Heart right ventricle (tissue), 16 donors: ENCODE data around the gene COX5A. TPM values are rescaled to one million over a fixed set of nuclear protein-coding genes. Genes with fewer than 3 reads are reported as not detected.

Experiments used
- ATAC-seq, 8 donors: fragments of 200-7000 bp; cut with Tn5 transposase; one replicate each; pipeline ENCODE4 v1.9.1; 2020; ENCODE audit warnings: mild to moderate bottlenecking in 8 of 8, moderate library complexity in 8 of 8, moderate number of reproducible peaks in 1 of 8
- DNase-seq, 2 donors: peaks; one replicate each; pipeline ENCODE4 v3.0.0-alpha.2; 2020
- H3K27ac ChIP-seq, 10 donors: fragments of 200-600 bp; sonication (generic) in 2 of 10; one replicate each; pipeline versions ENCODE4 v1.5.0 to v1.8.0; 2020 to 2022; ENCODE audit warnings: mild to moderate bottlenecking in 3 of 10
- H3K27me3 ChIP-seq, 7 donors: fragments of 200-600 bp; one replicate each; pipeline ENCODE4 v1.8.0; 2021 to 2022; ENCODE audit warnings: mild to moderate bottlenecking in 2 of 7
- H3K36me3 ChIP-seq, 9 donors: fragments of 200-600 bp; sonication (generic) in 1 of 9; one replicate each; pipeline versions ENCODE4 v1.5.0 to v1.8.0; 2020 to 2022; ENCODE audit warnings: mild to moderate bottlenecking in 2 of 9
- H3K4me1 ChIP-seq, 9 donors: fragments of 200-600 bp; sonication (generic) in 1 of 9; one replicate each; pipeline versions ENCODE4 v1.5.0 to v1.8.0; 2020 to 2022; ENCODE audit warnings: mild to moderate bottlenecking in 4 of 9
- H3K4me3 ChIP-seq, 10 donors: fragments of 200-600 bp; sonication (generic) in 2 of 10; one replicate each; pipeline versions ENCODE4 v1.5.0 to v1.8.0; 2020 to 2022; ENCODE audit warnings: mild to moderate bottlenecking in 7 of 10, moderate library complexity in 2 of 10
- H3K9me3 ChIP-seq, 11 donors: fragments of 200-600 bp in 10 of 11; sonication (generic) in 2 of 11; one replicate each; pipeline versions ENCODE4 v1.5.0 to v1.8.0; 2013 to 2022; ENCODE audit warnings: mild to moderate bottlenecking in 2 of 11, control low read depth in 1 of 11, moderate library complexity in 1 of 11
- CTCF ChIP-seq, 9 donors: fragments of 200-600 bp; sonication (generic) in 2 of 9; IDR thresholded peaks; one replicate each; pipeline versions ENCODE4 v1.5.0 to v1.8.0; 2021 to 2022; ENCODE audit warnings: antibody characterized with exemption in 9 of 9, mild to moderate bottlenecking in 5 of 9, moderate library complexity in 1 of 9
- WGBS, 2 donors: extraction: QIAGEN DNeasy Blood & Tissue Kit; methylation state at CpG; one replicate each; pipeline ENCODE4 v1.1.7; 2013; ENCODE audit warnings: inconsistent platforms in 1 of 2; 5-methylcytosine and 5-hydroxymethylcytosine counted together
- intact Hi-C, 10 donors: fragments of 100-400 bp; cut with DNase I; formaldehyde crosslinking; loops; one replicate each; pipeline versions ENCODE4 v1.11.1 to v1.14.2; 2022
- polyA plus RNA-seq, 2 donors: library from polyadenylated mRNA; stranded (reverse); fragments of 200-250 nt; gene quantifications; one replicate each; pipeline ENCODE4 v1.2.3, GENCODE V29; 2013
- total RNA-seq, 10 donors: library from RNA; stranded (reverse); fragmentation: NEBNext Ultra II Directional in 3 of 10; extraction: Animal tissue kit (Norgen Biotek cat#: 25700) in 3 of 10; gene quantifications; one replicate each; pipeline versions ENCODE4 v1.2.1 to v1.2.4, GENCODE V29; 2021 to 2023
- donor health status: Arrhythmogenic right ventricular cardiomyopathy.
- donor health status: ischemic (EF 13 %, LVEDD 7.1; RV severe dilation, severe dysfunction).
- donor health status: healthy with polysubstance abuse.
- donor health status: DM: no; HTN: yes; CAD: no.
- donor health status: DM: no; HTN: no; CAD: no.
- donor health status: ischemic (EF 25% LVEDD 6.9; RV normal size, moderate dysfunction).
- donor health status: ischemic (EF 25% LVEDD 5.7; RV mildly dilated, moderate dysfunction).
- donor health status: healthy.
- donor health status: DM: yes; HTN: yes; CAD: no.
- donor health status: Ischemic cardiomyopathy.
- donor health status: ischemic (EF 35%, LVEDD 5.7; RV mildly dilated, moderate dysfunction).
- donor health status: nonischemic (EF 11% LVEDD 7.7; RV severe dilation, severe dysfunction).
- donor health status: DM: yes; HTN: yes; CAD: no.
- donor health status: PGD.
- donor health status: ischemic (EF 29% LVEDD 5.4; RV normal size, mild dysfunction).
- donor health status: nonischemic (EF 23%, LVEDD 6.1; RV moderate dilation, normal function).

The COX5A gene
- total and polyA plus RNA-seq, 12 donors, result 894 to 1,728 (median 1,286) TPM

DNA sequence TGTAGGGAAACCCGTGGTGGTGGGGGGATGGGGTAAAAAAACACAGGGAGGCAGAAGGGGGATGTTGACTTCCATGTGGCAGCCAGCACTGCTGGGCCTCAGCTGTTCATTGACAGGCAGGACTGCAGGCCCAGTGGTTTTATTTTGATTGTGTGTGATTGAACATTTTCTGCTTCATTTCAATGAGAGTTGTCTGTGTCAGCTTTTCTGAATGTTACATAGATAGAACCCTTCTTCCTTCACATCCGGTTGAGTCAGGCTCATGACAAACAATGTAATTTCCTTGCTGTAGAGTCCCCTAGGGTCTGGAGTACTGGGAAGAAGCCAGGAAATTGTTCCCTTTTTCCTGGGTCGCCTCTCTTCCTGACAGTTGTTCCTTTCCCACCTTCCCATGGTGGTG lies 26.9 kb upstream of the COX5A start:
- no peaks in the 10 kb centered on the region for H3K36me3 ChIP-seq
- ATAC-seq, result peak in 6 of 8 donors; percentile 51 to 71 (median 61)
- no peak for DNase-seq
- intact Hi-C loops, result no loop called here
- peaks cover 0 to 22% (median 5%) of the 10 kb centered on the region in 9 donors for H3K4me1 ChIP-seq
- no peak for TF ChIP-seq CTCF (IDR thresholded peaks at IDR 0.05)
- H3K27me3 ChIP-seq, result peaks cover 0 to 7% (median 0%) of the 10 kb centered on the region in 7 donors
- H3K4me3 ChIP-seq, result no peak overlapping the region
- peak overlapping the region in 4 of 10 donors; percentile 14 to 52 (median 42) for H3K27ac ChIP-seq
- WGBS, 2 donors, result 15 to 17% methylated on average over 3 of the region's 3 CpGs
- no peaks in the 10 kb centered on the region for H3K9me3 ChIP-seq

DNA sequence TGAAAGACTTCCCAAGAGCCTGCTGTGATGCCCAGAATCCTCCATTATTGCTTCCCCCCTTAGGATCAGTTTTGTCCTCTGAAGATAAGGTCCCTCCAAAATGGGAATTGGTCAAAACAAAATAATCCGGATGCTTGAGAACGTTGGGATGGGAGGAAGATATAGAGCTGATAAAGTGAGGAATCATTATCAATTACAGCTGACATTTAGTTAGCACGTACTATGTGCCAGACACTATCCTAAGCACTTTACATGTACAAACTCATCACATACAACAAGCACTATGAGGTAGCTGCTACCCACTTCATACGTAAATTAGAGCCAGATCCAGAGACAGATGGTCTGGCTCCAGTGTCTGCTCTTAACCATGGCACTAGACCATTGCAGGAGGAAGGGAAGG lies 25.3 kb upstream of the COX5A start:
- no peak for TF ChIP-seq CTCF (IDR thresholded peaks at IDR 0.05)
- intact Hi-C loops, result no loop called here
- no peak for DNase-seq
- H3K27me3 ChIP-seq, result peaks cover 0 to 23% (median 4%) of the 10 kb centered on the region in 7 donors
- ATAC-seq, result no peak
- H3K4me1 ChIP-seq, result peaks cover 0 to 38% (median 12%) of the 10 kb centered on the region in 9 donors
- no peak overlapping the region for H3K4me3 ChIP-seq
- no peaks in the 10 kb centered on the region for H3K36me3 ChIP-seq
- H3K9me3 ChIP-seq, result no peaks in the 10 kb centered on the region
- WGBS, 2 donors, result 74 to 88% methylated on average over 4 of the region's 4 CpGs
- no peak overlapping the region for H3K27ac ChIP-seq

GRCh38 chr15:74962671-74963070 lies 24.8 kb upstream of the COX5A start:
- no peak overlapping the region for H3K27ac ChIP-seq
- ATAC-seq (no peak), DNase-seq (no peak)
- H3K9me3 ChIP-seq, result no peaks in the 10 kb centered on the region
- WGBS, 2 donors, result 59 to 88% methylated on average over 2 of the region's 2 CpGs
- H3K4me3 ChIP-seq, result no peak overlapping the region
- no peaks in the 10 kb centered on the region for H3K36me3 ChIP-seq
- H3K27me3 ChIP-seq, result peaks cover 0 to 29% (median 10%) of the 10 kb centered on the region in 7 donors
- peaks cover 0 to 43% (median 17%) of the 10 kb centered on the region in 9 donors for H3K4me1 ChIP-seq
- TF ChIP-seq CTCF (IDR thresholded peaks at IDR 0.05), result no peak
- intact Hi-C loops, result no loop called here

GRCh38 chr15:74962219-74962618 lies 24.3 kb upstream of the COX5A start:
- no peak for TF ChIP-seq CTCF (IDR thresholded peaks at IDR 0.05)
- intact Hi-C loops, result no loop called here
- peaks cover 0 to 33% (median 14%) of the 10 kb centered on the region in 7 donors for H3K27me3 ChIP-seq
- H3K36me3 ChIP-seq, result no peaks in the 10 kb centered on the region
- peaks cover 0 to 48% (median 18%) of the 10 kb centered on the region in 9 donors for H3K4me1 ChIP-seq
- ATAC-seq, result no peak
- H3K4me3 ChIP-seq, result no peak overlapping the region
- WGBS, 2 donors, result 90 to 93% methylated on average over 8 of the region's 8 CpGs
- DNase-seq, result no peak
- H3K27ac ChIP-seq, result no peak overlapping the region
- no peaks in the 10 kb centered on the region for H3K9me3 ChIP-seq
